Natural killer cell (primary cell): ENCODE results near the gene CUL2. TPM values are rescaled to one million over a fixed set of nuclear protein-coding genes. Genes with fewer than 3 reads are reported as not detected.

Experiments used
- ATAC-seq, 3 donors: fragments of 150-1000 bp in 2 of 3; fragments of 200-7000 bp in 1 of 3; cut with Tn5 transposase; 1 replicate in 1 of 3; 2 replicates in 2 of 3; pipeline ENCODE4 v1.10.0; 2021; ENCODE audit warnings: mild to moderate bottlenecking in 2 of 3, moderate library complexity in 2 of 3
- DNase-seq, 2 donors: peaks; one replicate each; pipeline versions ENCODE4 v3.0.0 to v3.0.0-alpha.2; 2013 to 2021; ENCODE audit warnings: mixed read lengths in 1 of 2
- H3K27ac ChIP-seq: one replicate; pipeline ENCODE4 v1.5.1; 2013; ENCODE audit warnings: mild to moderate bottlenecking, low read length
- H3K27me3 ChIP-seq: one replicate; pipeline ENCODE4 v1.6.1; 2013; ENCODE audit warnings: low read length; ENCODE audit not compliant: control insufficient read depth, insufficient read depth
- H3K36me3 ChIP-seq: one replicate; pipeline ENCODE4 v1.6.1; 2013; ENCODE audit warnings: low read length; ENCODE audit not compliant: control insufficient read depth, insufficient read depth
- H3K4me1 ChIP-seq: one replicate; pipeline ENCODE4 v1.6.1; 2013; ENCODE audit warnings: low read length; ENCODE audit not compliant: control insufficient read depth, insufficient read depth
- H3K4me3 ChIP-seq: one replicate; pipeline ENCODE4 v1.5.1; 2013; ENCODE audit warnings: low read length
- H3K9me3 ChIP-seq: one replicate; pipeline ENCODE4 v1.6.1; 2013; ENCODE audit warnings: low read length; ENCODE audit not compliant: control insufficient read depth, insufficient read depth
- H3K27ac Mint-ChIP-seq, 2 donors: one replicate each; pipeline ENCODE4 v1.8.0; 2022; ENCODE audit warnings: mild to moderate bottlenecking in 2 of 2, mixed read lengths in 2 of 2, moderate library complexity in 1 of 2
- H3K27me3 Mint-ChIP-seq, 2 donors: one replicate each; pipeline ENCODE4 v1.8.0; 2022; ENCODE audit warnings: low read depth in 2 of 2, mixed read lengths in 2 of 2
- H3K36me3 Mint-ChIP-seq: one replicate; pipeline ENCODE4 v1.8.0; 2022; ENCODE audit warnings: mixed read lengths
- H3K4me1 Mint-ChIP-seq, 2 donors: one replicate each; pipeline ENCODE4 v1.8.0; 2022; ENCODE audit warnings: mixed read lengths in 2 of 2
- H3K4me3 Mint-ChIP-seq: one replicate; pipeline ENCODE4 v1.8.0; 2022; ENCODE audit warnings: mild to moderate bottlenecking, moderate library complexity, mixed read lengths
- H3K9me3 Mint-ChIP-seq, 2 donors: one replicate each; pipeline ENCODE4 v1.8.0; 2022; ENCODE audit warnings: mixed read lengths in 2 of 2
- CTCF ChIP-seq: fragments of 200-600 bp; IDR thresholded peaks from one replicate; pipeline ENCODE4 v1.8.0; 2022; ENCODE audit warnings: antibody characterized with exemption
- WGBS: methylation state at CpG from one replicate; pipeline ENCODE4 v1.1.7; 2013; ENCODE audit warnings: missing lambda C conversion rate; ENCODE audit not compliant: insufficient coverage; 5-methylcytosine and 5-hydroxymethylcytosine counted together
- intact Hi-C: fragments of 100-400 bp; cut with micrococcal nuclease; formaldehyde crosslinking; loops from one replicate; pipeline ENCODE4 v1.14.2; 2022
- total RNA-seq, 4 donors: library from RNA; stranded (reverse); fragments of 120-200 nt in 1 of 4; gene quantifications; one replicate each; pipeline versions ENCODE4 v1.2.3 to v1.2.4, GENCODE V29; 2013 to 2022

Gene CUL2
- total RNA-seq, 3 donors from 2014 or later (not counting 1 experiment from before 2014, with no cell fraction given), result 33.5 to 41.6 (median 41.3) TPM

- Histone ChIP-seq H3K36me3 (peaks cover 59% of the 10 kb centered on the region), H3K27ac (no peak overlapping the region), H3K9me3 (no peaks in the 10 kb centered on the region), H3K27me3 (no peaks in the 10 kb centered on the region), H3K4me3 (no peak overlapping the region), H3K4me1 (no peaks in the 10 kb centered on the region)
- Mint-ChIP-seq H3K27ac (no peak overlapping the region), H3K4me1 (no peaks in the 10 kb centered on the region), H3K36me3 (no peaks in the 10 kb centered on the region), H3K9me3 (no peaks in the 10 kb centered on the region), H3K27me3 (no peaks in the 10 kb centered on the region), H3K4me3 (no peak overlapping the region)
- ATAC-seq (no peak), DNase-seq (no peak)
- intact Hi-C loops, result no loop called here
- WGBS, result 98% methylated on average over 7 of the region's 8 CpGs
- no peak for TF ChIP-seq CTCF
These were observed 77.4 kb downstream of the CUL2 start for GRCh38 chr10:35012781-35013180.

- no peak for ATAC-seq
- WGBS, result 89% methylated on average over 7 of the region's 7 CpGs
- Histone ChIP-seq H3K4me3 (no peak overlapping the region), H3K27ac (no peak overlapping the region), H3K4me1 (no peaks in the 10 kb centered on the region), H3K27me3 (no peaks in the 10 kb centered on the region), H3K36me3 (peaks cover 57% of the 10 kb centered on the region), H3K9me3 (no peaks in the 10 kb centered on the region)
- TF ChIP-seq CTCF, result no peak
- Mint-ChIP-seq H3K36me3 (no peaks in the 10 kb centered on the region), H3K9me3 (no peaks in the 10 kb centered on the region), H3K4me3 (no peak overlapping the region), H3K27ac (no peak overlapping the region), H3K27me3 (no peaks in the 10 kb centered on the region), H3K4me1 (no peaks in the 10 kb centered on the region)
- intact Hi-C loops, result no loop called here
- DNase-seq, result peak in 1 of 2 donors; percentile 49
These were observed 78.4 kb downstream of the CUL2 start for GRCh38 chr10:35011771-35012191.

- 94% methylated on average over 3 of the region's 4 CpGs for WGBS
- H3K27me3 Mint-ChIP-seq, result no peaks in the 10 kb centered on the region
- Histone ChIP-seq H3K27ac (no peak overlapping the region), H3K9me3 (no peaks in the 10 kb centered on the region), H3K4me1 (no peaks in the 10 kb centered on the region), H3K4me3 (no peak overlapping the region), H3K36me3 (peaks cover 35% of the 10 kb centered on the region), H3K27me3 (no peaks in the 10 kb centered on the region)
- H3K4me3 Mint-ChIP-seq, result no peak overlapping the region
- no peak overlapping the region for H3K27ac Mint-ChIP-seq
- intact Hi-C loops, result no loop called here
- no peak for TF ChIP-seq CTCF
- no peaks in the 10 kb centered on the region for H3K9me3 Mint-ChIP-seq
- H3K4me1 Mint-ChIP-seq, result no peaks in the 10 kb centered on the region
- DNase-seq (no peak), ATAC-seq (no peak)
- H3K36me3 Mint-ChIP-seq, result no peaks in the 10 kb centered on the region
These were observed 82.3 kb downstream of the CUL2 start for GRCh38 chr10:35007858-35008301.

GRCh38 chr10:35006836-35007235 is 83.3 kb downstream of the CUL2 start:
- Mint-ChIP-seq H3K4me1 (no peaks in the 10 kb centered on the region), H3K36me3 (no peaks in the 10 kb centered on the region), H3K27ac (peak overlapping the region in 1 of 2 donors; percentile 48), H3K4me3 (no peak overlapping the region), H3K27me3 (no peaks in the 10 kb centered on the region), H3K9me3 (no peaks in the 10 kb centered on the region)
- Histone ChIP-seq H3K4me3 (no peak overlapping the region), H3K9me3 (no peaks in the 10 kb centered on the region), H3K27me3 (no peaks in the 10 kb centered on the region), H3K27ac (no peak overlapping the region), H3K4me1 (no peaks in the 10 kb centered on the region), H3K36me3 (peaks cover 24% of the 10 kb centered on the region)
- DNase-seq (no peak), ATAC-seq (no peak)
- 100% methylated on average over 2 of the region's 4 CpGs for WGBS
- TF ChIP-seq CTCF, result no peak
- intact Hi-C loops, result no loop called here
